Naive thymus-derived CD4-positive, alpha-beta T cell (primary cell): ENCODE data around the gene LEMD3. TPM values are rescaled to one million over a fixed set of nuclear protein-coding genes. Genes with fewer than 3 reads are reported as not detected.

Experiments used
- ATAC-seq: fragments of 150-1000 bp; cut with Tn5 transposase; 2 replicates; pipeline ENCODE4 v1.10.0; 2021; ENCODE audit warnings: mild to moderate bottlenecking, moderate library complexity
- CTCF ChIA-PET: fragments of 350-600 bp; sonication (Branson Sonifier 250); formaldehyde crosslinking; loops from one replicate; lab custom pipeline; 2021; ENCODE audit warnings: antibody characterized with exemption; lab: Charles Lee
- POLR2A ChIA-PET: fragments of 350-600 bp; sonication (Branson Sonifier 250); formaldehyde crosslinking; loops from one replicate; lab custom pipeline; 2021; ENCODE audit warnings: antibody characterized with exemption, inconsistent platforms; lab: Charles Lee
- DNase-seq, 9 donors: peaks; one replicate each; pipeline versions ENCODE4 v3.0.0 to v3.0.0-alpha.2; 2020 to 2022; ENCODE audit warnings: mixed read lengths in 1 of 9
- H3K27ac ChIP-seq: one replicate; pipeline ENCODE4 v1.7.0; 2013; ENCODE audit warnings: mild to moderate bottlenecking, low read depth, low read length, moderate library complexity
- H3K27me3 ChIP-seq, 2 donors: one replicate each; pipeline ENCODE4 v1.7.0; 2013; ENCODE audit warnings: low read length in 2 of 2, mild to moderate bottlenecking in 2 of 2, moderate library complexity in 2 of 2; ENCODE audit not compliant: control insufficient read depth in 2 of 2, insufficient read depth in 2 of 2
- H3K36me3 ChIP-seq, 3 experiments: 1 replicate in 2 of 3; 2 replicates in 1 of 3; pipeline ENCODE4 v1.7.0; 2013; ENCODE audit warnings: low read length in 3 of 3, mild to moderate bottlenecking in 3 of 3, moderate library complexity in 1 of 3; ENCODE audit not compliant: insufficient read depth in 3 of 3, control insufficient read depth in 2 of 3
- H3K4me1 ChIP-seq, 2 donors: one replicate each; pipeline ENCODE4 v1.7.0; 2013; ENCODE audit warnings: low read length in 2 of 2, mild to moderate bottlenecking in 2 of 2, moderate library complexity in 1 of 2; ENCODE audit not compliant: control insufficient read depth in 2 of 2, insufficient read depth in 2 of 2
- H3K4me3 ChIP-seq: 2 replicates; pipeline ENCODE4 v1.7.0; 2013; ENCODE audit warnings: mild to moderate bottlenecking, low read length
- H3K9me3 ChIP-seq, 3 experiments: 1 replicate in 2 of 3; 2 replicates in 1 of 3; pipeline ENCODE4 v1.7.0; 2013; ENCODE audit warnings: low read length in 3 of 3; ENCODE audit not compliant: control insufficient read depth in 2 of 3
- H3K27ac Mint-ChIP-seq, 9 donors: one replicate each; pipeline ENCODE4 v1.8.0; 2020 to 2022; ENCODE audit warnings: mixed read lengths in 9 of 9, mild to moderate bottlenecking in 8 of 9, moderate library complexity in 5 of 9, inconsistent platforms in 2 of 9
- H3K27me3 Mint-ChIP-seq, 5 donors: one replicate each; pipeline ENCODE4 v1.8.0; 2021 to 2022; ENCODE audit warnings: mixed read lengths in 5 of 5, mild to moderate bottlenecking in 1 of 5
- H3K36me3 Mint-ChIP-seq, 5 donors: one replicate each; pipeline ENCODE4 v1.8.0; 2020 to 2022; ENCODE audit warnings: mixed read lengths in 5 of 5, mild to moderate bottlenecking in 3 of 5, inconsistent platforms in 1 of 5
- H3K4me1 Mint-ChIP-seq, 7 donors: one replicate each; pipeline ENCODE4 v1.8.0; 2020 to 2022; ENCODE audit warnings: mixed read lengths in 7 of 7, mild to moderate bottlenecking in 3 of 7, inconsistent platforms in 1 of 7
- H3K4me3 Mint-ChIP-seq, 10 donors: one replicate each; pipeline ENCODE4 v1.8.0; 2020 to 2022; ENCODE audit warnings: mild to moderate bottlenecking in 10 of 10, mixed read lengths in 10 of 10, moderate library complexity in 6 of 10, inconsistent platforms in 2 of 10
- H3K9me3 Mint-ChIP-seq, 11 donors: one replicate each; pipeline ENCODE4 v1.8.0; 2020 to 2022; ENCODE audit warnings: mixed read lengths in 11 of 11, mild to moderate bottlenecking in 4 of 11, inconsistent platforms in 1 of 11, moderate library complexity in 1 of 11
- intact Hi-C, 2 donors: fragments of 100-400 bp; cut with micrococcal nuclease; formaldehyde crosslinking; loops; one replicate each; pipeline ENCODE4 v1.15.1; 2023
- polyA plus RNA-seq, 2 donors: library from polyadenylated mRNA; unstranded; fragments of 300-500 nt; fragmentation: Illumina TruSeq; gene quantifications; one replicate each; pipeline ENCODE4 v1.2.3, GENCODE V29; 2021
- total RNA-seq, 6 experiments: library from RNA in 5 of 6; stranded (reverse) in 5 of 6; gene quantifications; 1 replicate in 5 of 6; 2 replicates in 1 of 6; pipeline ENCODE4 v1.2.3 and lab custom pipeline; 2021 to 2026

The LEMD3 gene
- total and polyA plus RNA-seq, 7 experiments from 2014 or later: 33.3 to 60.1 (median 52.2) TPM

DNA sequence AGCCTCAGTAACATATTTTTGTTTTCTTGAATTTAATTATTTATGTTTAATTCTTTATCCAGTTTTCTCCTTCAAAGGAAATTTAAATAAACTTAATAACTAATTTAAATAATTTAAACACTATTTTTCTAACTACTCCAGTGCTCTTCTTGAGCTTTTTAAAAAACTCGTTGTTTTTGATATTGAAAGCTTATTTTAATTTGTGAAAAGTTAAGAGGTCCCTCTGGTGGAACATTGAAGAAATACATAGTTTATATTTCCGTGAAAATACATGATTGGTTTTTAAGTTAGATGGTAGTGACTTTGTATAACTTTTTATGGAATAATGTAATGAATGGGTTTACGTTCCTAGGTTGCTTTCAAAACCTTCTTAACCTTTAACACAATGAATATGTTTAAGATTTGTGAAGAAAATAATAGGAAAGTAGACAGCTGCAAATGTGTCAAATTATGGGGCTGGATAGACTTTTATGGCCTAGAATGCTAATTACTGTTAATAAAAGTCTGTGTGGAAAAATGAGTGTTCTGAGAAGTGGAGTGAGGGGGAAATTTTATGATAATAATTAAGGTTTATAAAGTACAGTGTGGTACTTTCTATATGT is 63.2 kb downstream of the LEMD3 start:
- peaks cover 0 to 5% (median 0%) of the 10 kb centered on the region in 3 experiments for H3K9me3 ChIP-seq
- no peaks in the 10 kb centered on the region for H3K27me3 Mint-ChIP-seq
- ATAC-seq (peak; percentile 51), DNase-seq (peak in 6 of 9 donors; percentile 8 to 39 (median 20))
- H3K36me3 Mint-ChIP-seq: peaks cover 5 to 30% (median 28%) of the 10 kb centered on the region in 5 donors
- H3K36me3 ChIP-seq: peaks cover 0 to 13% (median 0%) of the 10 kb centered on the region in 3 experiments
- CTCF ChIA-PET: interaction anchor here (0.8 to 3.8 kb wide), 6 partner anchors 19 to 344 kb away, joined by 3 to 36 read pairs (median 5); partner anchors contain the start of gene LEMD3
- intact Hi-C loops: loop anchor here (1.0 to 10.0 kb wide), 9 partner anchors 62 to 852 kb away; partner anchors contain the start of genes WIF1 (in 2 of the 2) and LEMD3 (in 1 of the 2)
- H3K27ac Mint-ChIP-seq: peak overlapping the region in 1 of 9 donors; percentile 36
- no peak overlapping the region for H3K4me3 ChIP-seq
- peaks cover 0 to 28% (median 16%) of the 10 kb centered on the region in 11 donors for H3K9me3 Mint-ChIP-seq
- no peak overlapping the region for H3K27ac ChIP-seq
- no peaks in the 10 kb centered on the region for H3K27me3 ChIP-seq
- H3K4me1 ChIP-seq: no peaks in the 10 kb centered on the region
- H3K4me1 Mint-ChIP-seq: peaks cover 0 to 15% (median 12%) of the 10 kb centered on the region in 7 donors
- POLR2A ChIA-PET: interaction anchor here (1.2 kb wide), 1 partner anchor 64 kb away, joined by 3 read pairs; the partner anchor contains the start of gene LEMD3
- H3K4me3 Mint-ChIP-seq: peak overlapping the region in 2 of 10 donors; percentile 10 to 25

- intact Hi-C loops: loop anchor here in 1 of 2 donors (10.0 kb wide), 2 partner anchors 172 to 848 kb away; no protein-coding TSS in a partner anchor
- Histone ChIP-seq H3K36me3 (peaks cover 0 to 11% (median 7%) of the 10 kb centered on the region in 3 experiments), H3K9me3 (no peaks in the 10 kb centered on the region), H3K4me1 (no peaks in the 10 kb centered on the region), H3K4me3 (no peak overlapping the region), H3K27ac (no peak overlapping the region), H3K27me3 (no peaks in the 10 kb centered on the region)
- ChIA-PET CTCF (no interaction called here), POLR2A (no interaction called here)
- Mint-ChIP-seq H3K9me3 (no peaks in the 10 kb centered on the region), H3K4me3 (no peak overlapping the region), H3K27ac (no peak overlapping the region), H3K27me3 (no peaks in the 10 kb centered on the region), H3K36me3 (peaks cover 7 to 16% (median 12%) of the 10 kb centered on the region in 5 donors), H3K4me1 (peaks cover 0 to 11% (median 7%) of the 10 kb centered on the region in 7 donors)
- ATAC-seq (no peak), DNase-seq (no peak)
Observed at GRCh38 chr12:65237153-65237552, 67.8 kb downstream of the LEMD3 start.

DNA sequence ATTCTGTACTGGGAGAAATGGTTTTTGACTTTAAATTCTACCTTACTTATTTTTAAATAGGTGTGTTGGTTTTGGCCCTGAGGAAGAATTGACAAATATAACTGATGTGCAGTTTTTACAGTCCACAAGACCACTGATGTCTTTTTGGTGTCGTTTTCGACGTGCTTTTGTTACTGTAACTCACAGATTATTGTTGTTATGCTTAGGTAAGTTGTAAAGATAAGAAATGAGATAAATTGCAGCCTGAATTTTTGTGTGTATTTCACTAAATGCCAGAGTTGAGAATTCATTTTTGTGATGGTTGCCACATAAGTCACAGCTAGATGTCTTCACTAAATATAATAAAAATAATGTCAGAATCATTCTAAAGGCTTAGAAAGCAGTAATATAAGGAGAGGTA is 69.2 kb downstream of the LEMD3 start:
- ChIA-PET POLR2A (no interaction called here), CTCF (no interaction called here)
- H3K27ac ChIP-seq: no peak overlapping the region
- no peak for ATAC-seq
- peaks cover 0 to 16% (median 11%) of the 10 kb centered on the region in 3 experiments for H3K36me3 ChIP-seq
- H3K27me3 ChIP-seq: no peaks in the 10 kb centered on the region
- H3K4me3 ChIP-seq: no peak overlapping the region
- Mint-ChIP-seq H3K9me3 (no peaks in the 10 kb centered on the region), H3K27me3 (no peaks in the 10 kb centered on the region), H3K27ac (peak overlapping the region in 1 of 9 donors; percentile 4), H3K4me3 (no peak overlapping the region), H3K4me1 (peaks cover 0 to 5% (median 0%) of the 10 kb centered on the region in 7 donors), H3K36me3 (peaks cover 8 to 30% (median 24%) of the 10 kb centered on the region in 5 donors)
- H3K9me3 ChIP-seq: no peaks in the 10 kb centered on the region
- no peaks in the 10 kb centered on the region for H3K4me1 ChIP-seq
- intact Hi-C loops: loop anchor here in 1 of 2 donors (10.0 kb wide), 2 partner anchors 174 to 846 kb away; no protein-coding TSS in a partner anchor
- no peak for DNase-seq

DNA sequence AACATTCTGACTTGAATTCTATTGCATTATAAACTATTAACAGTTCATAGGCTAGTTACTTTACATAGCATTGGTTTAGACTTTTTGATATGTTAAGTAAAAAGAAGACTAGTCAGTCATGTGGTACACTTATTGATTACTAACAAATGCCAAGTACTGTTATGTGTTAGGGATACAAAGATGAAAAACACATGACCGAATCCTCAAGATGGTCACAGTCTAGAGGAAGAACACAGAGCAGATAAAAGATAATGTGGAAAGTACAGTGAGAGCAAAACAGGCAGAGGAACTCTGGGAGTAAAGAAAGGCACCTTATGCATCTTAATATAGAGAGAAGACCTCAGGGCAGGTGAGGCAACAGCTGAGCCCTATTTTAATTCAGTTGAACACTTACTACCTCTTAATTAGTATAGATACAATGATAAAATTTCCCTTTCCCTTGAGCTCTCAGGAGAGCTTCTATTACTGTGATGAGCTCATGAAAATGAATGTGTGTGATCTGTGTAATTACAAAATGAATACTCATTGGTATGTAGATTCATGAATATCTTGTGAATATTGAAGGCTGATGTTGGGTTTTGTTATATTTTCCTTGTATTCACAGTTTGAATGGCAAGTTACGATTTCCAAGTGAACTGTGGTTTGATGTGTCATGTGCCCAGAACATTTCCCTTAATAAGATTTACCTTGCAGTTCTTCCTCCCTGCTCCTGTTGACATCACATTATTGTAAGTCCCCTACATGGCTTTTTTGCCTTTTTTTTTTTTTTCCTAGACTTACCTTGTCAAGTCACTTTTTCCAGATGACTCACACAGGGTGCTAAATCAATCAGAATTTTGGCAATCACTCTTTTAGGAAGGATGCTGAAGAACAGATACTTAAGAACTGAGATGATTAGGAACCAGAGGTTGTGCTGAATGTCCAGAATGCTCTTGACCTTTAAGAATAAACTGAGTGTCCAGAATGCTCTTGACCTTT is 79.6 kb downstream of the LEMD3 start:
- intact Hi-C loops: no loop called here
- Histone ChIP-seq H3K4me1 (no peaks in the 10 kb centered on the region), H3K36me3 (peaks cover 0 to 8% (median 0%) of the 10 kb centered on the region in 3 experiments), H3K9me3 (no peaks in the 10 kb centered on the region), H3K27me3 (no peaks in the 10 kb centered on the region), H3K27ac (no peak overlapping the region), H3K4me3 (no peak overlapping the region)
- Mint-ChIP-seq H3K4me1 (peaks cover 0 to 14% (median 0%) of the 10 kb centered on the region in 7 donors), H3K36me3 (peaks cover 0 to 33% (median 25%) of the 10 kb centered on the region in 5 donors), H3K9me3 (peaks cover 0 to 3% (median 0%) of the 10 kb centered on the region in 11 donors), H3K27me3 (no peaks in the 10 kb centered on the region), H3K4me3 (no peak overlapping the region), H3K27ac (peak overlapping the region in 1 of 9 donors; percentile 5)
- CTCF ChIA-PET: no interaction called here
- no peak for DNase-seq
- POLR2A ChIA-PET: no interaction called here
- ATAC-seq: no peak

GRCh38 chr12:65252515-65252914 is 83.1 kb downstream of the LEMD3 start:
- H3K36me3 Mint-ChIP-seq: peaks cover 0 to 21% (median 12%) of the 10 kb centered on the region in 5 donors
- Histone ChIP-seq H3K9me3 (no peaks in the 10 kb centered on the region), H3K4me1 (no peaks in the 10 kb centered on the region), H3K27ac (no peak overlapping the region), H3K36me3 (no peaks in the 10 kb centered on the region), H3K27me3 (no peaks in the 10 kb centered on the region), H3K4me3 (no peak overlapping the region)
- peaks cover 0 to 14% (median 0%) of the 10 kb centered on the region in 7 donors for H3K4me1 Mint-ChIP-seq
- intact Hi-C loops: no loop called here
- ChIA-PET POLR2A (no interaction called here), CTCF (no interaction called here)
- DNase-seq: no peak
- peaks cover 0 to 3% (median 0%) of the 10 kb centered on the region in 11 donors for H3K9me3 Mint-ChIP-seq
- H3K27me3 Mint-ChIP-seq: peaks cover 0 to 3% (median 0%) of the 10 kb centered on the region in 5 donors
- no peak for ATAC-seq
- no peak overlapping the region for H3K27ac Mint-ChIP-seq
- H3K4me3 Mint-ChIP-seq: no peak overlapping the region

DNA sequence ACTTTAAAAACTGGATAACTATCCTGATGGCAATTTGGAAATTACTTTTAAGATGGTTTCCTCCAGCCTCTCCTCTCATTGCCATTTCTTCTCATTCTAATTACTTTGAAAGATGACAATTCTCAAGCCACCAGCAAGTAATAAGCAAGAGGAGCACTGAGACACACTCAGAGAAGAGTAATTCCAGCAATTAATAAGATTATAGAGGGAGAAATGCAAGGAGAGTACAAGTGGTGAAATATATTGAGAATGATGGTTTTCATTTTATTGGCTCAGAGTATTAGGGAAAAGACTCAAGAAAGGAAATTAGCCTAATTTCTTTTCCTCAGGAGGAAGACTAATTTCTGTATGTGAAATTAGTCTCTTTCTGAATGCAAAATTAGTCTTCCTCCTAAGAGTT is 88.6 kb downstream of the LEMD3 start:
- peaks cover 2 to 15% (median 13%) of the 10 kb centered on the region in 5 donors for H3K27me3 Mint-ChIP-seq

More for the DNA sequence above, 88.6 kb downstream of the LEMD3 start:
- Histone ChIP-seq H3K4me1 (no peaks in the 10 kb centered on the region), H3K9me3 (no peaks in the 10 kb centered on the region), H3K36me3 (no peaks in the 10 kb centered on the region), H3K27me3 (no peaks in the 10 kb centered on the region), H3K4me3 (no peak overlapping the region), H3K27ac (no peak overlapping the region)
- ChIA-PET POLR2A (no interaction called here), CTCF (no interaction called here)
- Mint-ChIP-seq H3K36me3 (no peaks in the 10 kb centered on the region), H3K9me3 (no peaks in the 10 kb centered on the region), H3K4me1 (no peaks in the 10 kb centered on the region), H3K4me3 (no peak overlapping the region), H3K27ac (no peak overlapping the region)
- DNase-seq (no peak), ATAC-seq (no peak)
- intact Hi-C loops: no loop called here
